Mesothelial cell of epicardium (in vitro differentiated cells): Measurements from ENCODE around the gene MYPN. TPM values are rescaled to one million over a fixed set of nuclear protein-coding genes. Genes with fewer than 3 reads are reported as not detected.

Experiments
- DNase-seq, 2 experiments: peaks; one replicate each; pipeline ENCODE4 v3.0.0; 2021; ENCODE audit warnings: low spot score in 2 of 2; ENCODE audit not compliant: unreplicated experiment in 2 of 2
- H3K27ac Mint-ChIP-seq: 2 replicates; pipeline ENCODE4 v1.8.0; 2021; ENCODE audit warnings: mixed read lengths
- H3K27me3 Mint-ChIP-seq: 2 replicates; pipeline ENCODE4 v1.8.0; 2021; ENCODE audit warnings: low read depth, mixed read lengths
- H3K36me3 Mint-ChIP-seq: 2 replicates; pipeline ENCODE4 v1.8.0; 2021; ENCODE audit warnings: mixed read lengths
- H3K4me1 Mint-ChIP-seq: 2 replicates; pipeline ENCODE4 v1.8.0; 2021; ENCODE audit warnings: mixed read lengths
- H3K4me3 Mint-ChIP-seq: 2 replicates; pipeline ENCODE4 v1.8.0; 2021; ENCODE audit warnings: mild to moderate bottlenecking, moderate library complexity, mixed read lengths
- H3K9me3 Mint-ChIP-seq: 2 replicates; pipeline ENCODE4 v1.8.0; 2021; ENCODE audit warnings: mixed read lengths
- CTCF ChIP-seq: fragments of 200-600 bp; sonication (generic); IDR thresholded peaks from one replicate; pipeline ENCODE4 v1.5.0; 2021; ENCODE audit warnings: antibody characterized with exemption; ENCODE audit not compliant: unreplicated experiment
- total RNA-seq: library from RNA; stranded (reverse); gene quantifications from 3 replicates; pipeline ENCODE4 v1.2.1, GENCODE V29; 2021

MYPN gene
- total RNA-seq, 1 donor from 2014 or later: not detected

- H3K27ac Mint-ChIP-seq: no peak overlapping the region
- no peaks in the 10 kb centered on the region for H3K27me3 Mint-ChIP-seq
- TF ChIP-seq CTCF: no peak
- H3K9me3 Mint-ChIP-seq: no peaks in the 10 kb centered on the region
- H3K36me3 Mint-ChIP-seq: no peaks in the 10 kb centered on the region
- H3K4me3 Mint-ChIP-seq: no peak overlapping the region
- no peaks in the 10 kb centered on the region for H3K4me1 Mint-ChIP-seq
- DNase-seq: no peak
These were observed 27.4 kb upstream of the MYPN start for GRCh38 chr10:68081916-68082315.

- no peak for DNase-seq
- Mint-ChIP-seq H3K4me3 (no peak overlapping the region), H3K4me1 (peaks cover 2% of the 10 kb centered on the region), H3K9me3 (no peaks in the 10 kb centered on the region), H3K27me3 (no peaks in the 10 kb centered on the region), H3K27ac (no peak overlapping the region), H3K36me3 (no peaks in the 10 kb centered on the region)
- TF ChIP-seq CTCF: peak; percentile 34
These were observed 26.4 kb upstream of the MYPN start for GRCh38 chr10:68082872-68083271.

DNA sequence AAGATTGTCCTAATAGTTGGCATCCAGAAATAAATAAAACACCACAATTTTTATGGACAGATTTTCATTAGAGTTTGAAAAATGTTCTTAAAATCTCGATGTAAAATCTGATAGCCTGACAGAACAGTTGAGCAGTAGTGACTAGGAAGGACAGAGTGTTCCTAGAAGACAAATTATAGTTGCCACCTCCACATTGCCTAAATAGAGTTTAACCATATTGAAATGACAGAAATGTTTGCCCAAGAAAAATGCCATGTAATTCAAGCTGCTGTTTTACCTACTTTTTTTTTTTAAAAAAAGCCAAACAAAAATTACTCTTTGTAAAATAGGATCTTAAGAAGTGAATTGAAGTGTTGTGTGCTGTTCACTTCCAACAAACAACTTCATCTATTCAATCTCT is 25.3 kb upstream of the MYPN start:
- Mint-ChIP-seq H3K4me1 (peaks cover 4% of the 10 kb centered on the region), H3K9me3 (no peaks in the 10 kb centered on the region), H3K27ac (no peak overlapping the region), H3K27me3 (peaks cover 4% of the 10 kb centered on the region), H3K36me3 (no peaks in the 10 kb centered on the region), H3K4me3 (no peak overlapping the region)
- no peak for TF ChIP-seq CTCF
- no peak for DNase-seq

DNA sequence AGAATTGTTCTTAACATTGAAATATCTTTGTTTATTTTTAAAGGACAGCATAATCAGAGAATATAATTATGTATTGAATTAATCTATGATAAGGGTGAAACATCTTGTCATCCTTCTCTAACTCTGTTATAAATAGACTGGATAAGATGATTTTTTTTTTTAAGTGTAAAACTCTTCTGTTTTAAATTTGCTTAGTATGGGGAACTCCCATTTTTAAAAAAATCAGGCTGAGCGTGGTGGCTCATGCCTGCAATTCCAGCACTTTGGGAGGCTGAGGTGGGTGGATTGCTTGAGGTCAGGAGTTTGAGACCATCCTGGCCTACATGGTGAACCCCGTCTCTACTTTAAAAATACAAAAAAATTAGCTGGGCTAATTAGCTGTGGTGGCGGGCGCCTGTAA is 24.8 kb upstream of the MYPN start:
- Mint-ChIP-seq H3K9me3 (no peaks in the 10 kb centered on the region), H3K4me3 (no peak overlapping the region), H3K27ac (no peak overlapping the region), H3K4me1 (peaks cover 4% of the 10 kb centered on the region), H3K27me3 (peaks cover 4% of the 10 kb centered on the region), H3K36me3 (no peaks in the 10 kb centered on the region)
- DNase-seq: no peak
- TF ChIP-seq CTCF: no peak

- Mint-ChIP-seq H3K27ac (no peak overlapping the region), H3K4me3 (no peak overlapping the region), H3K27me3 (peaks cover 4% of the 10 kb centered on the region), H3K4me1 (peaks cover 4% of the 10 kb centered on the region), H3K36me3 (no peaks in the 10 kb centered on the region), H3K9me3 (no peaks in the 10 kb centered on the region)
- no peak for DNase-seq
- no peak for TF ChIP-seq CTCF
These were observed 23.3 kb upstream of the MYPN start for GRCh38 chr10:68086011-68086410.

GRCh38 chr10:68086910-68087684 is 22.2 kb upstream of the MYPN start:
- Mint-ChIP-seq H3K4me1 (peaks cover 4% of the 10 kb centered on the region), H3K36me3 (no peaks in the 10 kb centered on the region), H3K27ac (no peak overlapping the region), H3K9me3 (no peaks in the 10 kb centered on the region), H3K4me3 (no peak overlapping the region), H3K27me3 (peaks cover 4% of the 10 kb centered on the region)
- DNase-seq: no peak
- no peak for TF ChIP-seq CTCF
